Hepatocyte (in vitro differentiated cells): ENCODE measurements around the gene EFCAB6. TPM values are rescaled to one million over a fixed set of nuclear protein-coding genes. Genes with fewer than 3 reads are reported as not detected.

ENCODE experiments used
- DNase-seq: peaks from one replicate; pipeline ENCODE4 v3.0.0-alpha.2; 2016; ENCODE audit warnings: low spot score
- H2AFZ ChIP-seq: fragments of 200-600 bp; sonication (generic); 2 replicates; pipeline ENCODE4 v1.6.0; 2016; ENCODE audit warnings: antibody characterized with exemption, mild to moderate bottlenecking
- H3K27ac ChIP-seq: fragments of 200-600 bp; sonication (generic); 2 replicates; pipeline ENCODE4 v1.5.1; 2016; ENCODE audit warnings: mild to moderate bottlenecking
- H3K27me3 ChIP-seq: fragments of 200-600 bp; sonication (generic); 2 replicates; pipeline ENCODE4 v1.6.1; 2016
- H3K36me3 ChIP-seq: fragments of 200-600 bp; sonication (generic); replicated peaks from 2 replicates; pipeline ENCODE4 v1.5.1; 2016; ENCODE audit warnings: low read depth; ENCODE audit not compliant: insufficient read depth
- H3K4me1 ChIP-seq: fragments of 200-600 bp; sonication (generic); 2 replicates; pipeline ENCODE4 v1.5.1; 2016; ENCODE audit warnings: mild to moderate bottlenecking, moderate library complexity; ENCODE audit not compliant: insufficient read depth
- H3K4me2 ChIP-seq: fragments of 200-600 bp; sonication (generic); 2 replicates; pipeline ENCODE4 v1.6.0; 2016
- H3K4me3 ChIP-seq: fragments of 200-600 bp; sonication (generic); 2 replicates; pipeline ENCODE4 v1.5.1; 2016; ENCODE audit warnings: mild to moderate bottlenecking
- H3K79me2 ChIP-seq: fragments of 200-600 bp; sonication (generic); 2 replicates; pipeline ENCODE4 v1.6.0; 2017; ENCODE audit warnings: mild to moderate bottlenecking
- H3K9me2 ChIP-seq: fragments of 200-600 bp; sonication (generic); replicated peaks from 2 replicates; pipeline ENCODE4 v1.6.0; 2017; ENCODE audit warnings: mild to moderate bottlenecking; ENCODE audit not compliant: insufficient read depth
- H3K9me3 ChIP-seq: fragments of 200-600 bp; sonication (generic); 2 replicates; pipeline ENCODE4 v1.5.1; 2016; ENCODE audit warnings: low read depth, mild to moderate bottlenecking
- H4K20me1 ChIP-seq: fragments of 200-600 bp; sonication (generic); 2 replicates; pipeline ENCODE4 v1.6.0; 2016; ENCODE audit warnings: mild to moderate bottlenecking; ENCODE audit not compliant: insufficient read depth, poor library complexity, severe bottlenecking
- CTCF ChIP-seq: fragments of 200-600 bp; sonication (generic); IDR thresholded peaks from 2 replicates; pipeline ENCODE4 v1.5.1; 2016; ENCODE audit warnings: antibody characterized with exemption, mild to moderate bottlenecking; ENCODE audit not compliant: poor library complexity
- EZH2 ChIP-seq: fragments of 200-600 bp; sonication (generic); IDR thresholded peaks from 2 replicates; pipeline ENCODE4 v1.6.1; 2016; ENCODE audit warnings: antibody characterized with exemption, mild to moderate bottlenecking, borderline replicate concordance
- EZH2phosphoT487 ChIP-seq: fragments of 200-600 bp; sonication (generic); IDR thresholded peaks from one replicate; pipeline ENCODE4 v1.6.1; 2018; ENCODE audit warnings: antibody characterized with exemption, mild to moderate bottlenecking, low read depth, moderate library complexity; ENCODE audit not compliant: unreplicated experiment, severe bottlenecking
- WGBS: methylation state at CpG from one replicate; pipeline ENCODE4 v1.1.6; 2016; ENCODE audit warnings: low lambda C conversion rate; ENCODE audit errors: missing lambda C conversion rate; 5-methylcytosine and 5-hydroxymethylcytosine counted together
- polyA plus RNA-seq: library from polyadenylated mRNA; unstranded; fragments of >200 nt; fragmentation: Nextera tagmentation; extraction: Ambion mirVana; gene quantifications from 2 replicates; pipeline ENCODE4 v1.2.1, GENCODE V29; 2016
- total RNA-seq: library from RNA; depleted of rRNA; stranded (reverse); fragments of >200 nt; gene quantifications from 2 replicates; pipeline ENCODE4 v1.2.3, GENCODE V29; 2014

EFCAB6 gene
- total and polyA plus RNA-seq, 2 experiments from 2014 or later: 0.59 to 2.1 TPM

- no peaks in the 10 kb centered on the region for H3K27me3 ChIP-seq
- WGBS: 94% methylated on average over 8 of the region's 8 CpGs
- TF ChIP-seq EZH2 (no peak), CTCF (no peak), EZH2phosphoT487 (no peak)
- no peak overlapping the region for H3K27ac ChIP-seq
- DNase-seq: no peak
- H3K4me3 ChIP-seq: no peak overlapping the region
- no peaks in the 10 kb centered on the region for H4K20me1 ChIP-seq
- no peaks in the 10 kb centered on the region for H3K36me3 ChIP-seq
- no peaks in the 10 kb centered on the region for H3K4me1 ChIP-seq
- no peaks in the 10 kb centered on the region for H3K9me2 ChIP-seq
- no peak overlapping the region for H3K4me2 ChIP-seq
- H3K9me3 ChIP-seq: no peaks in the 10 kb centered on the region
- no peak overlapping the region for H2AFZ ChIP-seq
- no peaks in the 10 kb centered on the region for H3K79me2 ChIP-seq
These were observed 296.7 kb downstream of the EFCAB6 start for GRCh38 chr22:43515411-43515810.

- WGBS: 86% methylated on average over 31 of the region's 31 CpGs
These were observed 297.5 kb downstream of the EFCAB6 start for GRCh38 chr22:43514476-43515157.

GRCh38 chr22:43512279-43512678, 299.8 kb downstream of the EFCAB6 start:
- H3K9me2 ChIP-seq: no peaks in the 10 kb centered on the region
- H3K79me2 ChIP-seq: no peaks in the 10 kb centered on the region
- no peaks in the 10 kb centered on the region for H3K36me3 ChIP-seq
- H3K27ac ChIP-seq: no peak overlapping the region
- TF ChIP-seq EZH2phosphoT487 (no peak), CTCF (no peak), EZH2 (no peak)
- no peak for DNase-seq
- H3K9me3 ChIP-seq: no peaks in the 10 kb centered on the region
- no peak overlapping the region for H3K4me2 ChIP-seq
- no peak overlapping the region for H3K4me3 ChIP-seq
- H2AFZ ChIP-seq: no peak overlapping the region
- H4K20me1 ChIP-seq: no peaks in the 10 kb centered on the region
- no peaks in the 10 kb centered on the region for H3K27me3 ChIP-seq
- WGBS: 80% methylated on average over 8 of the region's 8 CpGs
- no peaks in the 10 kb centered on the region for H3K4me1 ChIP-seq

More at GRCh38 chr22:43514476-43515157, 297.5 kb downstream of the EFCAB6 start:
- Histone ChIP-seq H3K9me3 (no peaks in the 10 kb centered on the region), H3K4me2 (no peak overlapping the region), H3K27me3 (no peaks in the 10 kb centered on the region), H3K27ac (no peak overlapping the region), H2AFZ (no peak overlapping the region), H3K4me3 (no peak overlapping the region), H3K79me2 (no peaks in the 10 kb centered on the region), H3K4me1 (no peaks in the 10 kb centered on the region), H3K36me3 (no peaks in the 10 kb centered on the region), H4K20me1 (no peaks in the 10 kb centered on the region), H3K9me2 (no peaks in the 10 kb centered on the region)
- DNase-seq: no peak
- TF ChIP-seq CTCF (no peak), EZH2 (no peak), EZH2phosphoT487 (no peak)
